ENCODE measurements around the gene GALR2.
A peak's percentile ranks its signal among the peaks of the same experiment; 100 is the strongest.

The GALR2 gene

GRCh38 chr17:76102944-76103273 is 28.3 kb downstream of the GALR2 start:
- in situ Hi-C loops (cut with MboI; ENCODE audit: low pct_unique_long_range_greater_than_20kb, low sequenced_read_pairs, unreplicated experiment): no loop called here
- TF ChIP-seq CTCF (IDR thresholded peaks at IDR 0.05; ENCODE audit: extremely low read depth, insufficient read depth, missing control alignments): no peak
- no peak for DNase-seq (ENCODE audit: low spot score)

- peak; percentile 97 for DNase-seq (ENCODE audit: low spot score)
- in situ Hi-C loops (cut with MboI; ENCODE audit: low pct_unique_long_range_greater_than_20kb, low sequenced_read_pairs, unreplicated experiment): no loop called here
- no peak for TF ChIP-seq CTCF (IDR thresholded peaks at IDR 0.05; ENCODE audit: extremely low read depth, insufficient read depth, missing control alignments)
Measured at GRCh38 chr17:76103274-76104139, 28.9 kb downstream of the GALR2 start, which contains the start of gene EXOC7. Gene EXOC7, minus strand, starts transcription at chr17:76103787. Its CDS starts 95 bp downstream, at chr17:76103692.

GRCh38 chr17:76104140-76104895 is 29.7 kb downstream of the GALR2 start:
- in situ Hi-C loops (cut with MboI; ENCODE audit: low pct_unique_long_range_greater_than_20kb, low sequenced_read_pairs, unreplicated experiment): no loop called here
- no peak for TF ChIP-seq CTCF (IDR thresholded peaks at IDR 0.05; ENCODE audit: extremely low read depth, insufficient read depth, missing control alignments)
- DNase-seq (ENCODE audit: low spot score): no peak

- DNase-seq (ENCODE audit: low spot score): no peak
- no peak for TF ChIP-seq CTCF (IDR thresholded peaks at IDR 0.05; ENCODE audit: extremely low read depth, insufficient read depth, missing control alignments)
- in situ Hi-C loops (cut with MboI; ENCODE audit: low pct_unique_long_range_greater_than_20kb, low sequenced_read_pairs, unreplicated experiment): no loop called here
Measured at GRCh38 chr17:76104896-76105231, 30.3 kb downstream of the GALR2 start.

GRCh38 chr17:76106703-76107102 is 32.1 kb downstream of the GALR2 start:
- no peak for TF ChIP-seq CTCF (IDR thresholded peaks at IDR 0.05; ENCODE audit: extremely low read depth, insufficient read depth, missing control alignments)
- no peak for DNase-seq (ENCODE audit: low spot score)
- in situ Hi-C loops (cut with MboI; ENCODE audit: low pct_unique_long_range_greater_than_20kb, low sequenced_read_pairs, unreplicated experiment): no loop called here

- peak; percentile 20 for TF ChIP-seq CTCF (IDR thresholded peaks at IDR 0.05; ENCODE audit: extremely low read depth, insufficient read depth, missing control alignments)
- in situ Hi-C loops (cut with MboI; ENCODE audit: low pct_unique_long_range_greater_than_20kb, low sequenced_read_pairs, unreplicated experiment): no loop called here
- DNase-seq (ENCODE audit: low spot score): no peak
Measured at GRCh38 chr17:76107509-76107908, 32.9 kb downstream of the GALR2 start.
